Measurements from ENCODE around the gene WASF2.
"Not testable (repeated sequence)": the region's sequence is repeated elsewhere in the genome, so short reads cannot be mapped to it uniquely, and the experiment has no call there.

WASF2 gene

GRCh38 chr1:27447883-27448282 lies 42.1 kb downstream of the WASF2 start:
- DNase-seq, result no peak

GRCh38 chr1:27447399-27447798 lies 42.6 kb downstream of the WASF2 start:
- DNase-seq, result no peak

- no peak for DNase-seq
These were observed 43.4 kb downstream of the WASF2 start for GRCh38 chr1:27446496-27447020.

DNA sequence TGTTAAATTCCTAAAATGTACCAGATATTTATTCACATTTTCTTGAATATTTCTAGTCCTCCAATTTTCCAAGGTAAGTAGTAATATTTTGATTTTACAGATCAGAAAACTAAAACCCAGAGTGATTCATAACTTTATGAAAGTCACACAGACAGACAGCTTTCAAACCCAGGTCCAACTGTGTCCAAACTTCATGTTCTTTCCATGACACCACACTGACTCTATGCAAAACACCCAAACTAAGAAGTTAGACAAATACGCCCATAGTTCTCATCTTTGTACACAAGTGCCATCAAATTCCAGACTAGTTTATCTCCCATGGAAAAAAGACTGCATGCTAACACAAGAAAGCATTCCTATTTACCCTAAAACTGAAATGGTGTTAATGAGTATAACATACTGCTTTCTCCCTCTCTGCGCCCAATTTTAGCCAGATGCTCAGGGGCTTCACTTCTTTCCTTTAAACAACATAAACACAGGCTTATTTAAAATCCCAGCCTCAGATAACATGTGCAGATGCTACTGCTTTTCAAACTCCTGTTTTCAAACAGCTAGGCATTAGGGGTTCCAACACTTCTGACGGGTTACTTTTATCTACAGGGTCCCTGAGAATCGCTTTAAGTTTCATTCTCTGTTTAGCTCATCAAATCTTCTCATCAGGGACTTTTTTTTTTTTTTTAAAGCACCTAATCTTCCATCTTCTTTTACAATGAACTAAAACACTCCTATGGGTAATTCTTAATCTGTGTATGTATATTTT lies 44.6 kb downstream of the WASF2 start:
- no peak for DNase-seq

DNA sequence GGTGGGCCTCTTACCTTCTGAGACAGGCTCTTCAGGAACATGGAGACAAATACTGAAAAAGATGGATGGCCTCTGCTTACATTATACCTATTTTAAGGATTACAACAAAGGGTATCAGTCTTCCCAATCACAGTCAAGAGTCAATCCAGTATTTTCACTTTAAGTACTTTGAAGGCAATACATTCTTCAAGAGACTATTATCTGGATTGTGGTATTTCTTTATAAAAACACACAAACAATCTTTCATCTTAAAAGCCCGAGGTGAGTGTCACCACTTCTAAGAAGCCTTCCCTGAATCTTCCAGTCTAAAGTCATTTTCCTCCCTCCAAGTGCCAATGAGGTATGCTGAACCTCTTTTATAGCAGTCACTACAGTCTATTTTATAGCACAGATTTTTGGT lies 45.3 kb downstream of the WASF2 start:
- no peak for DNase-seq

- DNase-seq, result no peak
These were observed 50.8 kb downstream of the WASF2 start for GRCh38 chr1:27439150-27439549.

DNA sequence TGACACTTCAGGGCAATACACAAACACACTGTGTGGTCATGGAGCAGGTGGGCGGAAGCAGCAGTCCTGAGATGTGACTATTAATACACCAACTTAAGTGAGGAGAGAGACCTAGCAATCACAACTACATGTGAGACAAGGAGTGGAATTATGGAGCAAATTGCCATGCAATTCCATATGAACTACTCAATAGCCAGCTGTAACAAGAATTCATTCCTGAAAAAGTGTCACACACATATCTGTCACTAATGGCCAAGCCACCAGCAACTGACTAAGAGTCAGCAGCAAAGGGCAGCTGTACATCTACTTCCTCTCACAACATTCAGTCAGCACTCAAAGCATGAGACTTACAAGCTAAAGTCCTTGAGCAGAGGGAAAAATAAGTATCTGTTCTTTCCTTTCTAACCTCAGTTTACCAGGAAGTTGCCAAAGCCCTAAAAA lies 51.3 kb downstream of the WASF2 start:
- no peak for DNase-seq

DNA sequence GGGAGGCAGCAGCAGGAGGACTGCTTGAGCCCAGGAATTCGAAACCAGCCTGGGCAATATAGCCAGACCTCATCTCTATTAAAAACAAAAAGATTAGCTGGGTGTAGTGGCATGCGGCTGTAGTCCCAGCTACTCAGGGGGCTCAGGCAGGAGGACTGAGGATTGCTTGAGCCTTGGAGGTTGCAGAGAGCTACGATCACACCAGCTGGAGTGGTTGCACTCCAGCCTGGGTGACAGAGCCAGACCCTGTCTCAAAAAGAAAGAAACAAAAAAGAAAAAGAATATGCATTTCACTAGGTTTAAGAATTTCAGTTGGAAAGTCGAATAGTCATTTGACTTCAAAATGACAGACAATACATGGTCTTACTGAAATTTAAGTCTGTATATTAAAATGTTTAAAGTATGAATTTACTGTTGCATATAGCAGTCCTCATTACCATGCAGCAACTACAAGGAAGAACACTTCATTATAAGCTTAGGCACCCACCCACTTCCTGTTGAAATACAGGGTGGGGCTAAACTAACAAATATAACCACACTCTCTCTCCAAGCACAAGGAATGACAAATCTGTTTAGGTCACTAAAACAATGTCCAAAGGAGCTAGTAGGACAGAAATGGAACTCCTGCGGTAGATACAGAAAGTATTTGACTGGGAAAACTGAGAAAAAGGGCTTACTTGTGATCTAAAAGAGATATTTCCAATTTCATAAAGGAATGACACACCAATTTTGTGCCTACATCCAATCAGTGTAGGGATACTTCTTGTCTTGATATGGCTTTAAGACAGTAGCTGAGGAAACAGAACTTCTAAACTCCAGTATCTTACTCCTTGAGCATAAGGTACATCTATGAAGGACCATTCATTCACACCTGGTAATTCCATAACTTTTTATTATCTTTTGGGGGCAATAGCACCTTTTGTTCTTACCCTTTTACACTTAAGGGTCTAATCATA lies 53.5 kb downstream of the WASF2 start:
- DNase-seq, result peak; percentile 49

- no peak for DNase-seq
These were observed 54.3 kb downstream of the WASF2 start for GRCh38 chr1:27435566-27436203.

DNA sequence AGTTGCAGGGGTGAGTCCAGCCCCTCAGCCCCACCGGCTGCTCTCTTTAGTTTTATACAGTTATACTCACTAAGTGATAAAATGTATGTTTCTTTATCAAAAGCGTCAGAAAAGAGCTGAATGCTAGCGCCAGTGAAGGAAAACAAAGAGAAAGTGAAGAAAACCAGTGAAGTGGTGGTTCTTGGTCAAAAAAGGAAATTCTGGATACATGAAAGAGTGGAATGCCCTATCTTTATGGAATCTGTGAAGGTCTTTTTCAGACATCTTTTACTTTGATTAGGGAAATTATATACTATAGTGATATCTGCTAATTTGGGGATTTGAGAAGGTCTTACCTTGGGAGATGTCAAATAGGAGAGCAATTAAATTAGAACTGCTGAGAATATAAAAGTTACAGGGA lies 56.3 kb downstream of the WASF2 start:
- DNase-seq, result no peak

DNA sequence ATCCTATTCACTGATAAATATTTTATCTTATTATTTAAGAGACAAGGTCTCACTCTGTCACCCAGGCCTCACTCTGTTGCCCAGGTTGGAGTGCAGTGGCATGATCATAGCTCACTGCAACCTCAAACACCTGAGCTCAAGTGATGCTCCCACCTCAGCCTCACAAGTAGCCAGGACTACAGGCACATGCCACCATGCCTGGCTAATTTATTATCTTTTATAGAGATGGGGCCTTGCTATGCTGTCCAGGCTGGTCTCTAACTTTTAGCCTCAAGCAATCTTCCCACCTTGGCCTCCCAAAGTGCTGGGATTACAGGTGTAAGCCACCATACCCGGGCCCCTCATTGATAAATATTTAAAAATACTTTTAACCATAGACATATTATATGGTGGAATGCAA lies 57.2 kb downstream of the WASF2 start:
- not testable (repeated sequence) for DNase-seq

- no peak for DNase-seq
These were observed 58.4 kb downstream of the WASF2 start for GRCh38 chr1:27431601-27431940.

- peak; percentile 11 for DNase-seq
These were observed 58.9 kb downstream of the WASF2 start for GRCh38 chr1:27430903-27431600.

DNA sequence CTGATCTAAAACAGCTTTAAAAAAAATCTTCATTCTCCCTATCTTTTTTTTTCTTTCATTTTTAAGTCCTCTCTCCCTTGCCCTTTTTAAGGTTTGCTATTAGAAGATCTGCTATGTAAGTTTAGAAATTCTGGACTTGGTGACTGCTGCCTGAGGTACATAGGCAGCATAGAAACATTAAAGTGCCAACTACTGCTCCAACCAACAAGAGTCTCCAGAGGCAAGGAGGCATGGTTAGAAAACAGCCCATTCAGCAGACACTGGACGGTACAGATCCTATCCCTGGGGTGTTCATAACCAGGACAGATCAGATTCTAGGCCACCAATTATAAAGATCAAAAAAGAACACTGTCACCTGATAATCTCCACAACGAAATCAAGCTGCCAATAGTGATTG lies 60.9 kb downstream of the WASF2 start:
- no peak for DNase-seq

DNA sequence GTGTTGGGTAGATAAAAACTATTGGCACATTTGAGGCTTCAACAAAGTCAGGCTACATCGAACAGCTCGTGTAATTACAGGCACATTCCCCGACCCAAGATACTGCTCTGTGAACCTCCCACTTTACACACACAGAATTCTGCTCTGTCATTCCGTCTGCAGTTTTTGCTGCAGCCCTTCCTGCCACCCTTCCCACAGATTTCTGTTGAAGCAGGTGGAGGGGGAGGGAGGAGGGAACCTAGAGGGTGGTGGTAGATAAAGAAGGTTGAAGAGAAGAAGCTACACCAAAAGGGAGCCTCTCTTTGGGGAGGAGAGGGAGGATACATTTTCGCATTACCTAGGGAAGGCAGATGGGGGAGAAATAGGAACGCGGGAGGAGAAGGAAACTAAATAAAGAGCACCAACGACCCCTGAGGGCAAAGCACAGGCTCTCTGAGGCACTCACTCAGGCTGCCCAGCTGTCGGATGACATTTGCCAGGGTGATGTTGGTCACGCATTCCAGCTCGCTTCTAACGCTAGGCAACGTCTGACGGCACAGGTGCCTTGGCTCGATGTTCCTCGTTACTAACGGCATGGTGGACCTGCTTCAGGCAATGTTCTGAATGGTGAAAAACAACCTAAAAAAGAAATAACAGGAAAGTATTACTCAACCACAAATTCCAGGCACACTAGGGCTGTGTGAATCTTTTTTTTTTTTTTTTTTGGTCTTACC lies 61.5 kb downstream of the WASF2 start:
- DNase-seq, result no peak

DNA sequence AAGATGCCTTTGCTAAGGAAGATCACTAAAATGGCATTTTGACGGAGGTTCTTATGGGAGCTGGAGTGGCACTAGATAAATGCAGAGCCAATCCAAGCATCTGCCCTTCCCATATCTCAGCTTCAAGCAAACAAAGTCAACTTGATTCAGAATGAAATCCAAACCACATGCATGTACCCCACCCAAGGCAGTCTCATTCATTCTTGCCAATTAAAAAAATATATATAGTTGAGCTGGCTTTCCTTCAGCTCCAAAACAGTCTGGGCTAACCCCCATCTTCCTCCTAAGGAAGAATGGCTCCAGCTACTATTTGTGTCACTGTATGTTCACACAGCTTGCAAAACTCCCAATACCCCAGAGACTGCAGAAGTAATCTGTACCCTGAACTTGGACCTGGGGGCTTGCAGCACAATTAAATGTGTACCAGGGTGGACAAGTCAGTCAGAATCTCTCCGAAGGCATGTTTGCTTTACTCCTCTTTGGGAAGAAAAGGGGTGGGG lies 62.1 kb downstream of the WASF2 start:
- DNase-seq, result no peak

- DNase-seq, result no peak
These were observed 62.6 kb downstream of the WASF2 start for GRCh38 chr1:27427329-27427728.

DNA sequence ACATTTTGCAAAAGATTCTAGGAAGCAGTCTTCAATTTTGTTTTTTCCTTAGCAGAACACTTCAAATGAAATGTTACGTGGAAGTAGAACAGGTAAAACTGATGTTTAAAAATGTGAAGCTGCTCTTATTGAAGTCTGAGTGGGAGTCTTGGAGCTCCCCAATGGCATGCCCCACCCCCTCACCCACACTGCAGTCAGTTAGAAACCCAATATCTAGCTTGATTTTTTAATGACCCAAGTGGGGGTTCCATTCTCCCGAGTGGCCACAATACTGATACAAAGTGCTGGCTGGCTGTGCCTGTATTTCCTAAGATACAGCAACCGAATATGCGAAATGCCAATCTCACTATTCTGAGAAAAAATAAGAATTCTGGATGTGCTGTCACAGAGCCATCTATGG lies 66.3 kb downstream of the WASF2 start:
- no peak for DNase-seq

- DNase-seq, result peak; percentile 93
These were observed 71.4 kb downstream of the WASF2 start for GRCh38 chr1:27418326-27419185.

GRCh38 chr1:27417713-27418112 lies 72.3 kb downstream of the WASF2 start:
- no peak for DNase-seq

Data from fibroblast of skin of right biceps (primary cell).